HG03571 (cell line): ENCODE data around the gene ZMYM2.
"Not testable (repeated sequence)": the region's sequence is repeated elsewhere in the genome, so short reads cannot be mapped to it uniquely, and the experiment has no call there.

ENCODE experiments used
- ATAC-seq: cut with Tn5 transposase; IDR thresholded peaks from one replicate; pipeline ENCODE4 v1.9.1; 2021; ENCODE audit not compliant: unreplicated experiment

Gene ZMYM2

GRCh38 chr13:19958155-19959111 lies at the start of gene ZMYM2:
TSS of gene ZMYM2 (plus strand) at chr13:19958727. CDS start at chr13:19993073, 34,346 bp downstream.
- peak; percentile 86 for ATAC-seq

DNA sequence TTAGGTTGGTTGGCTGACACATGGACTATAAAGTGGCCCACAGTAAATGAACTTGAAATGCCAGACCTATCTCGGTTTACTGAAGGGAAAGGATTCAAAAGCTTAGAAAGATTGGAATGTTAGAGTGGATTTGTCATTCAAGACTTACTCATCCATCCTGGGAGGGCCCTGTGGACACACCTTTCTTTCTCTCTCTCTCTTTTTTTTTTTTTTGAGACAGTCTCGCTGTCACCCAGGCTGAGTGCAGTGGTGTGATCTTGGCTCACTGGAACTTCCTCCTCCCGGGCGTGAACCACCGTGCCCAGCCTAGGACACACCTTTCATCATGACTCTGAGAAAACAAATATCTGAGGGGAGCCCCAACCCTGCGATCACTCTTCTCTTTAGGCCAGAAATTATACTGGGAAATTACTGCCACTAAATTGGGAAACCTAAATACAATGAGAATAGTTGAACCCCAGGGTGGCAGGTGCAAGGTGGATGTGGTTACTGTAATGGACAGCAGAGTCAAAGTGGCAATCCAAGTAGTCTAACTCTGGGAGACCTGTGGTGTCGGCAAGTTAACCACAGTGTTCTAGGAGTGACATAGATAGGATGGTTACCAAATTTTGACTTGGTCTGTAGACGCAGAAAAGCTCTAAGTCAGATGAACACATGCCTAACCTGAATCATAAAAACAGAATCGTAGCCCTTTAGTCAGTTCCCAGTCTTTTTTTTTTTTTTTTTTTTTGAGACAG lies 48.0 kb upstream of the ZMYM2 start:
- ATAC-seq, result no peak

GRCh38 chr13:19927117-19927748 lies 31.3 kb upstream of the ZMYM2 start:
- no peak for ATAC-seq

GRCh38 chr13:19940106-19940505 lies 18.4 kb upstream of the ZMYM2 start:
- ATAC-seq, result no peak

- ATAC-seq, result no peak
Measured at GRCh38 chr13:19950374-19950773, 8.2 kb upstream of the ZMYM2 start.

- no peak for ATAC-seq
Measured at GRCh38 chr13:19952850-19953249, 5.7 kb upstream of the ZMYM2 start.

GRCh38 chr13:19955873-19956559 lies 2.5 kb upstream of the ZMYM2 start:
- no peak for ATAC-seq

GRCh38 chr13:19957320-19958154 lies 990 bp upstream of the ZMYM2 start:
- ATAC-seq, result peak; percentile 17

DNA sequence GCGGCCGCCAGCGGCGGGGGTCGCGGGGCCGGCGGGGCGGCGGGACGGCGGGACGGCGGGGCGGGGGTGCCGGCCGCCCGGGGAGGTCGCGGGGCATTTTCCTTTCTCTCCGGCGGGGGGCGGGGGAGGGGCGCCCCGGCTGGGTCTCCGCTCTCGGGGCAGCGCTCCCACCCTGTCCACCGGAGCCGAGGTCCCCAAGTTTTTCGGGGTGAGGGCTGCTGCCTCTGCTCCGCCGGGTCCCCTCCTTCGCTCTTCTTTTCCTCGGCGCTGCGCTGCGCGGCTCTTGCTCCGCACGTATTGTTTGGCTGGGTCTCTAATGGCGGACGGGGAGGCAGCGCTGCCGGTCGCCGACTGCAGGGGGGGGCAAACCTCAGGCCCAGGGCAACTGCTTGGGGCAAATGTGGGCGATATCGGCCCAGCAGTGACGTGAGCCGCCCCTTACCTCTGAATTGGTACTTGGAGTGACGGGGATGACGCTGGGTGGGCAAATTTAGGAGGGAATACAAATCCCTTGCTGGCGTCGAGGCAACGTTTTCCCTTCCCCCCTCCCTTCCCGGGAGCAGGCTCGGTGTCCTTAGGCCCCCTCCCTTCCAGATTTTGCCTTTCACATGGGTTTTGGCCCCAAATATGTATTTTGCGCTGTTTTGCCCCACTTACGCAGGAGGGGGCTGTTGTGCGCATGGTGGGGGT lies 759 bp downstream of the ZMYM2 start:
- ATAC-seq, result no peak

- ATAC-seq, result peak; percentile 26
Measured at GRCh38 chr13:19959831-19960652, 1.5 kb downstream of the ZMYM2 start.

- no peak for ATAC-seq
Measured at GRCh38 chr13:19960653-19960976, 2.1 kb downstream of the ZMYM2 start.

DNA sequence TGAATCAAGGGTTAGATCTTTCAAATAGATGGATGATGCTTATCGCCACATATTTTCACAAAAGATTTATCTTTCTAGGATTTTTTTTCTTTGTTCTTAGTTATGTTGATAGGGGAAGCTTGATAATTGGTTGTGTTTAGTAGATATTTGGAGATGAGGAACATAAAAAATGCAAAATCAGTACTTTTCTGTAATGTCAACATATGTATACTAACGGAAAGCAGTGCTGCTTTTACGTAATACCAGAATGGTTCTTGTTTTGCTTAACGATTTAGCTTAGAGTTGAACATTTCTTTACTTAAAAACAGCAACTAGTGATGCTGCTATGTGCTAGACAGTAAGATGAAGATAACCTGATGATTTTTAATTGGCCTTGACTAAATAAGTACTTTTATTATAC lies 3.0 kb downstream of the ZMYM2 start:
- ATAC-seq, result no peak

GRCh38 chr13:19961924-19962323 lies 3.4 kb downstream of the ZMYM2 start:
- no peak for ATAC-seq

GRCh38 chr13:19962894-19963293 lies 4.4 kb downstream of the ZMYM2 start:
- no peak for ATAC-seq

DNA sequence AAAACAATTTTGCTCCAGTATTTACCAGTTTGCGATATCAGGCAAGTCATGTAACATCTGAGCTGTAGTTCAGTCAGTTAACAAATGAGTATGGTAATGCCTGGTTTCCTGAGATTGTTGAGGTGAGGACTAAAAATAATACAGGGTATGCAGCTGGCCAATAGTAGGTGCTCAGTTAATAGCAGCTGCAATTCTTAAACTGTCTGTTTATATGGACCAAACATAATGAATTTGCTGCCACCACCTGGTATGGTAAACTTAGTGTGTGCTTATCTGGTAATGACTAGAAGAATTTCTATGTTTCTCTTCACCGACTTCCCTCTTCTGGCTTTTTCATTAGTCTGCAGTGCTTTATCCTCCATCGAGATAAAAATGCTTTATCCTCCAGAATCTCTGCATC lies 9.1 kb downstream of the ZMYM2 start:
- ATAC-seq, result no peak

GRCh38 chr13:19974498-19975009 lies 16.0 kb downstream of the ZMYM2 start:
- not testable (repeated sequence) for ATAC-seq

DNA sequence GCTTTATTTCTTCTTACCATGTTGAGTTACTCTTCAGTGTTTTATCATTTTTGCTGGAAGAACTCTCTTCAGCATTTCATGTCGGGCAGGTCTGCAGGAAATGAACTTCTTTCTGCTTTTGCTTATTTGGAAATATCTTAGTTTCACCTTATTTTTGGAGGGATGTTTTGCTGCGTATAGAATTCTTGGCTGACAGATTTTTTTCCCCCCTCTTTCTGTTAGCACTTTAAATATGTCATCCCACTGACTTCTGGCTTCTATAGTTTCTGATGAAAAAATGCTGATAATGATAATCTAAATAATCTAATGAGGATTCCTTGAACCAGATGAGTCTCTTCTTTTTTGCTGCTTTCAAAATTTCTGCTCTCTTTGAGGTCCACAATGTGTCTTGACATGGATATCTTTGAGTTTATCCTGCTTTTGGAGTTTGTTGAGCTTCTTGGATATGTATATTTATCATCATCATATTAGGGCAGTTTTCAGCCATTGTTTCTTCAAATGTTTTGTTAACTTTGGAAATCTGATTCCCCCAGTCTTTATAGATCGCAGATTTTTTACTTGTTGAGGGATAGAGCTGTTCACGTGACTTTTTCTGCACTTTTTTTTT lies 20.4 kb downstream of the ZMYM2 start:
- ATAC-seq, result no peak

DNA sequence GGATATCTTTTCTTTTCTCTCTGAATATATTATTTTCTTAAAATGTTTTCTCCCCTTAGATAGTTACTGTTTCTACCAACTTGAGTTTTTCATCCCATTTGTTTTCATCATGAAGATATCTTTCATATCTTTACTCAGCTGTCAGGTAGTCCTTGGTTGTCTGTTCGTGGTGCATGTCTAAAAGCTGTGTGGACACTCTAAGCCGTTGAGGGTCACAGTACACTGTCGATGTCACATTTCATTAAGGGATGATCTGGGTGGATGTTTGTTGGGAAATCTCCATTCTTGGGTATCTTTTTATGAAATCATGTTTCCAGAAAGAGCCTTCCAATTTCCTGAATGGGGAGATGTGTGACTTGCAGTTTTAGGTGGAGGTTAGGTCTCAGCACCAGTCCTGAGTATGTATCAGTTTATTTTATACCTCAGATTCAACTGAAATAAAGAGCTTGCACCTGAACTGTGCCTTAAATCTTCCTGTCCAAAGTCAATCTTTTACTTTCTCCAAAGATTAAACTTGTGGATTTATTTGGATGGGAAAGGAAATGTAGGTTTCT lies 23.2 kb downstream of the ZMYM2 start:
- no peak for ATAC-seq
